H9 (cell line): ENCODE measurements around the gene ADAMTSL3. TPM values are rescaled to one million over a fixed set of nuclear protein-coding genes. Genes with fewer than 3 reads are reported as not detected.

Experiments
- DNase-seq: peaks from one replicate; pipeline ENCODE4 v3.0.0-alpha.2; 2017
- H2AFZ ChIP-seq: one replicate; pipeline ENCODE4 v1.6.1; 2013; ENCODE audit warnings: mild to moderate bottlenecking, low read length, control low read depth, moderate library complexity
- H2AK5ac ChIP-seq: 2 replicates; pipeline ENCODE4 v1.6.1; 2013; ENCODE audit warnings: low read length, control low read depth, mixed read lengths; ENCODE audit not compliant: insufficient read length
- H2BK120ac ChIP-seq: one replicate; pipeline ENCODE4 v1.6.1; 2013; ENCODE audit warnings: low read depth, mild to moderate bottlenecking, low read length, control low read depth, inconsistent platforms; ENCODE audit not compliant: poor library complexity, severe bottlenecking
- H2BK12ac ChIP-seq: 2 replicates; pipeline ENCODE4 v1.6.1; 2013; ENCODE audit warnings: low read length, control low read depth, mixed read lengths, low read depth; ENCODE audit not compliant: insufficient read length
- H2BK15ac ChIP-seq: 2 replicates; pipeline ENCODE4 v1.6.1; 2013; ENCODE audit warnings: low read depth, low read length, control low read depth
- H2BK20ac ChIP-seq: one replicate; pipeline ENCODE4 v1.6.1; 2013; ENCODE audit warnings: low read depth, mild to moderate bottlenecking, low read length, control low read depth, inconsistent platforms; ENCODE audit not compliant: poor library complexity, severe bottlenecking
- H2BK5ac ChIP-seq: 2 replicates; pipeline ENCODE4 v1.6.1; 2013; ENCODE audit warnings: low read length, control low read depth, mixed read lengths; ENCODE audit not compliant: insufficient read length
- H3K14ac ChIP-seq: 2 replicates; pipeline ENCODE4 v1.6.1; 2013; ENCODE audit warnings: low read length, control low read depth; ENCODE audit not compliant: insufficient read depth
- H3K18ac ChIP-seq: 2 replicates; pipeline ENCODE4 v1.6.1; 2013; ENCODE audit warnings: low read depth, mild to moderate bottlenecking, mixed read lengths, low read length, control low read depth; ENCODE audit not compliant: insufficient read length
- H3K23ac ChIP-seq: 2 replicates; pipeline ENCODE4 v1.6.1; 2013; ENCODE audit warnings: low read length, control low read depth, mixed read lengths, low read depth; ENCODE audit not compliant: insufficient read length
- H3K23me2 ChIP-seq: 2 replicates; pipeline ENCODE4 v1.6.1; 2013; ENCODE audit warnings: low read depth, mild to moderate bottlenecking, mixed read lengths, low read length, control low read depth; ENCODE audit not compliant: insufficient read length, poor library complexity, severe bottlenecking
- H3K27ac ChIP-seq: 2 replicates; pipeline ENCODE4 v1.5.1; 2013; ENCODE audit warnings: low read length, control low read depth, mixed read lengths, low read depth; ENCODE audit not compliant: insufficient read length
- H3K27me3 ChIP-seq: 2 replicates; pipeline ENCODE4 v1.6.1; 2013; ENCODE audit warnings: low read length, control low read depth, inconsistent platforms; ENCODE audit not compliant: insufficient read depth
- H3K4ac ChIP-seq: 2 replicates; pipeline ENCODE4 v1.6.1; 2013; ENCODE audit warnings: low read depth, mild to moderate bottlenecking, control low read depth, inconsistent platforms, low read length, moderate library complexity
- H3K4me1 ChIP-seq: 2 replicates; pipeline ENCODE4 v1.6.1; 2013; ENCODE audit warnings: low read length, control low read depth, inconsistent platforms; ENCODE audit not compliant: insufficient read depth
- H3K4me2 ChIP-seq: 2 replicates; pipeline ENCODE4 v1.6.1; 2013; ENCODE audit warnings: low read length, control low read depth, mixed read lengths; ENCODE audit not compliant: insufficient read length, insufficient read depth
- H3K56ac ChIP-seq: 2 replicates; pipeline ENCODE4 v1.6.1; 2013; ENCODE audit warnings: low read depth, mild to moderate bottlenecking, mixed read lengths, low read length, control low read depth; ENCODE audit not compliant: insufficient read length
- H3K79me1 ChIP-seq: 2 replicates; pipeline ENCODE4 v1.6.1; 2013; ENCODE audit warnings: low read depth, mild to moderate bottlenecking, moderate library complexity, low read length, control low read depth, inconsistent platforms; ENCODE audit not compliant: insufficient read depth, poor library complexity, severe bottlenecking
- H3K79me2 ChIP-seq: 2 replicates; pipeline ENCODE4 v1.6.1; 2013; ENCODE audit warnings: low read length, control low read depth, inconsistent platforms; ENCODE audit not compliant: insufficient read depth
- H3K9ac ChIP-seq: 2 replicates; pipeline ENCODE4 v1.6.1; 2013; ENCODE audit warnings: low read length, control low read depth, mixed read lengths; ENCODE audit not compliant: insufficient read length; ENCODE audit errors: extremely low read depth
- H3K9me3 ChIP-seq: one replicate; pipeline ENCODE4 v1.6.1; 2013; ENCODE audit warnings: low read depth, low read length, inconsistent platforms; ENCODE audit not compliant: control insufficient read depth
- H3T11ph ChIP-seq: one replicate; pipeline ENCODE4 v1.6.1; 2013; ENCODE audit warnings: mild to moderate bottlenecking, low read length, control low read depth, inconsistent platforms
- H4K20me1 ChIP-seq: one replicate; pipeline ENCODE4 v1.6.1; 2013; ENCODE audit not compliant: control insufficient read depth, insufficient read length, insufficient read depth
- H4K5ac ChIP-seq: 2 replicates; pipeline ENCODE4 v1.6.1; 2013; ENCODE audit warnings: low read depth, mild to moderate bottlenecking, mixed read lengths, low read length, control low read depth; ENCODE audit not compliant: insufficient read length
- H4K8ac ChIP-seq: replicated peaks from 2 replicates; pipeline ENCODE4 v1.6.1; 2013; ENCODE audit warnings: low read length, control low read depth, mixed read lengths, low read depth; ENCODE audit not compliant: insufficient read length
- H4K91ac ChIP-seq: 2 replicates; pipeline ENCODE4 v1.6.1; 2013; ENCODE audit warnings: low read depth, mild to moderate bottlenecking, moderate library complexity, mixed read lengths, low read length, control low read depth; ENCODE audit not compliant: insufficient read length
- H3K27ac Mint-ChIP-seq, 3 experiments: 2 replicates in 2 of 3; 3 replicates in 1 of 3; pipeline ENCODE4 v1.8.0; 2020 to 2021; ENCODE audit warnings: mixed read lengths in 3 of 3, mild to moderate bottlenecking in 1 of 3, moderate library complexity in 1 of 3
- H3K27me3 Mint-ChIP-seq: 2 replicates; pipeline ENCODE4 v1.8.0; 2021; ENCODE audit warnings: low read depth, mild to moderate bottlenecking, moderate library complexity, mixed read lengths
- H3K36me3 Mint-ChIP-seq, 3 experiments: 2 replicates in 2 of 3; 3 replicates in 1 of 3; pipeline ENCODE4 v1.8.0; 2020 to 2021; ENCODE audit warnings: low read depth in 3 of 3, mixed read lengths in 3 of 3; ENCODE audit not compliant: insufficient read depth in 1 of 3
- H3K4me1 Mint-ChIP-seq, 2 experiments: 2 replicates each; pipeline ENCODE4 v1.8.0; 2020; ENCODE audit warnings: mixed read lengths in 2 of 2
- H3K4me3 Mint-ChIP-seq, 2 experiments: 2 replicates in 1 of 2; 3 replicates in 1 of 2; pipeline ENCODE4 v1.8.0; 2020 to 2021; ENCODE audit warnings: mild to moderate bottlenecking in 2 of 2, mixed read lengths in 2 of 2, moderate library complexity in 1 of 2
- H3K9me3 Mint-ChIP-seq, 2 experiments: 2 replicates in 1 of 2; 3 replicates in 1 of 2; pipeline ENCODE4 v1.8.0; 2020; ENCODE audit warnings: mild to moderate bottlenecking in 2 of 2, mixed read lengths in 2 of 2, moderate library complexity in 1 of 2
- total RNA-seq: library from RNA; stranded (reverse); gene quantifications from 2 replicates; pipeline ENCODE4 v1.2.1, GENCODE V29; 2021
- TF ChIP-seq, protein P1 (sequence below): fragments of 200-600 bp; sonication (generic); conservative IDR thresholded peaks from 3 replicates; pipeline ENCODE4 v1.8.0; 2021; ENCODE audit warnings: antibody characterized with exemption, mild to moderate bottlenecking

Gene ADAMTSL3
- total RNA-seq, 1 experiment from 2014 or later = 0.39 TPM

DNA sequence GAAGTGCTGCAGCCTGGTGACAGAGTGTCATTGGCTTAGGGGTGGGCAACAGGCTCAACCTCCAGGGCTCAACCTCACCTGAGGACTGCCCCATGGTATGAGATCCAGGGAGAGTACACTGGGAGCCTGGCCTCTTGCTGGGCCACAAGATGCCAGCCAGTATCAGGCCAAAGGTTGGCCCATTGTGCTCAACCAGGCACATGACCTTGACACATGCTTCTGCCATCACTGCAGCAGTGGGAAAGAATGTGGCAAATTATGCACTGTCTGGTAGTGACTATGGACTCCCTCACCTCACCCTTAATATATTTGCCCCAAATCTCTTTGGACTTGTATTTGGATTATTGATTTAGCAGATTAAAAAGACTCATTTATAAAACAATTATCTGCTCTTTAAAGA is 347.7 kb downstream of the ADAMTSL3 start:
- Histone ChIP-seq H3K4me1 (no peaks in the 10 kb centered on the region), H2AK5ac (no peak overlapping the region), H3K14ac (no peak overlapping the region), H2AFZ (no peak overlapping the region), H3K9me3 (no peaks in the 10 kb centered on the region), H4K5ac (no peak overlapping the region), H3K4me2 (no peak overlapping the region), H3T11ph (no peak overlapping the region), H3K79me2 (no peaks in the 10 kb centered on the region), H2BK5ac (no peak overlapping the region), H3K9ac (no peak overlapping the region), H4K8ac (no peak overlapping the region), H3K23ac (no peak overlapping the region), H3K4ac (no peak overlapping the region), H4K91ac (no peak overlapping the region), H3K23me2 (no peaks in the 10 kb centered on the region), H3K79me1 (no peaks in the 10 kb centered on the region), H4K20me1 (no peaks in the 10 kb centered on the region), H2BK12ac (no peak overlapping the region), H2BK15ac (no peak overlapping the region), H2BK120ac (no peak overlapping the region), H3K27me3 (no peaks in the 10 kb centered on the region), H3K18ac (no peak overlapping the region), H3K56ac (no peak overlapping the region), H3K27ac (no peak overlapping the region), H2BK20ac (no peak overlapping the region)
- TF ChIP-seq, protein P1, sequence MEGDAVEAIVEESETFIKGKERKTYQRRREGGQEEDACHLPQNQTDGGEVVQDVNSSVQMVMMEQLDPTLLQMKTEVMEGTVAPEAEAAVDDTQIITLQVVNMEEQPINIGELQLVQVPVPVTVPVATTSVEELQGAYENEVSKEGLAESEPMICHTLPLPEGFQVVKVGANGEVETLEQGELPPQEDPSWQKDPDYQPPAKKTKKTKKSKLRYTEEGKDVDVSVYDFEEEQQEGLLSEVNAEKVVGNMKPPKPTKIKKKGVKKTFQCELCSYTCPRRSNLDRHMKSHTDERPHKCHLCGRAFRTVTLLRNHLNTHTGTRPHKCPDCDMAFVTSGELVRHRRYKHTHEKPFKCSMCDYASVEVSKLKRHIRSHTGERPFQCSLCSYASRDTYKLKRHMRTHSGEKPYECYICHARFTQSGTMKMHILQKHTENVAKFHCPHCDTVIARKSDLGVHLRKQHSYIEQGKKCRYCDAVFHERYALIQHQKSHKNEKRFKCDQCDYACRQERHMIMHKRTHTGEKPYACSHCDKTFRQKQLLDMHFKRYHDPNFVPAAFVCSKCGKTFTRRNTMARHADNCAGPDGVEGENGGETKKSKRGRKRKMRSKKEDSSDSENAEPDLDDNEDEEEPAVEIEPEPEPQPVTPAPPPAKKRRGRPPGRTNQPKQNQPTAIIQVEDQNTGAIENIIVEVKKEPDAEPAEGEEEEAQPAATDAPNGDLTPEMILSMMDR = no peak
- Mint-ChIP-seq H3K4me1 (no peaks in the 10 kb centered on the region), H3K36me3 (no peaks in the 10 kb centered on the region), H3K27ac (no peak overlapping the region), H3K9me3 (no peaks in the 10 kb centered on the region), H3K4me3 (no peak overlapping the region), H3K27me3 (peaks cover 2% of the 10 kb centered on the region; the same call in 1 of the 2 replicates)
- no peak for DNase-seq
